ENCODE results near the gene SNX8. TPM values are rescaled to one million over a fixed set of nuclear protein-coding genes. Genes with fewer than 3 reads are reported as not detected.

SNX8 gene
- total and polyA plus RNA-seq, 2 of the 13 experiments (the other 11 are each of a cell fraction or from before 2014, with no cell fraction given), result 20.6 to 45.2 TPM

GRCh38 chr7:2314209-2314955, at the start of gene SNX8 (continued):
- peak; percentile 73; the same call in 1 of the 2 replicates for TF ChIP-seq TFDP2 (CRISPR knock-in tag; IDR thresholded peaks at IDR 0.05)
- TF ChIP-seq ZSCAN25 (CRISPR knock-in tag; IDR thresholded peaks at IDR 0.05), result no peak
- no peak for TF ChIP-seq ZNF101 (CRISPR knock-in tag; IDR thresholded peaks at IDR 0.05; ENCODE audit: borderline replicate concordance, low read depth)
- no peak for TF ChIP-seq ZNF260 (CRISPR knock-in tag; IDR thresholded peaks at IDR 0.05; ENCODE audit: borderline replicate concordance, low read depth)
- no peak for TF ChIP-seq NFYC (CRISPR knock-in tag; IDR thresholded peaks at IDR 0.05)
- no peak for TF ChIP-seq SRY (CRISPR knock-in tag; IDR thresholded peaks at IDR 0.05)
- no peak for TF ChIP-seq ZNF674 (CRISPR knock-in tag; IDR thresholded peaks at IDR 0.05; ENCODE audit: low read depth)
- TF ChIP-seq TAF1 (CRISPR knock-in tag; IDR thresholded peaks at IDR 0.05), result peak; percentile 49; the same call in 1 of the 2 replicates
- no peak for TF ChIP-seq ZNF552 (CRISPR knock-in tag; IDR thresholded peaks at IDR 0.05; ENCODE audit: borderline replicate concordance)
- no peak for TF ChIP-seq ZNF282 (IDR thresholded peaks at IDR 0.05; ENCODE audit: partially characterized antibody)
- no peak for TF ChIP-seq IKZF5 (CRISPR knock-in tag; IDR thresholded peaks at IDR 0.05)
- no peak for TF ChIP-seq GATA4 (IDR thresholded peaks at IDR 0.05; ENCODE audit: borderline replicate concordance, low read depth)
- no peak for TF ChIP-seq REPIN1 (CRISPR knock-in tag; IDR thresholded peaks at IDR 0.05; ENCODE audit: borderline replicate concordance, low read depth)
- TF ChIP-seq ZIK1 (CRISPR knock-in tag; IDR thresholded peaks at IDR 0.05; ENCODE audit: borderline replicate concordance, low read depth), result no peak
- no peak for TF ChIP-seq GATAD2A (CRISPR knock-in tag; IDR thresholded peaks at IDR 0.05)
- TF ChIP-seq NONO (IDR thresholded peaks at IDR 0.05), result no peak
- TF ChIP-seq NONO (CRISPR knock-in tag; conservative IDR thresholded peaks at IDR 0.05), result peak; percentile 64
- no peak for TF ChIP-seq ZNF670 (CRISPR knock-in tag; IDR thresholded peaks at IDR 0.05; ENCODE audit: borderline replicate concordance)
- TF ChIP-seq ZNF225 (CRISPR knock-in tag; IDR thresholded peaks at IDR 0.05), result no peak
- TF ChIP-seq GFI1 (CRISPR knock-in tag; IDR thresholded peaks at IDR 0.05; ENCODE audit: borderline replicate concordance), result no peak
- TF ChIP-seq HDAC1 (CRISPR knock-in tag; IDR thresholded peaks at IDR 0.05), result peak; percentile 72
- TF ChIP-seq FOXM1 (CRISPR knock-in tag; IDR thresholded peaks at IDR 0.05), result no peak
- 0 out of 2 replicates have a peak, but pooled peaks have one; percentile 43 for TF ChIP-seq DR1 (CRISPR knock-in tag; IDR thresholded peaks at IDR 0.05)
- no peak for TF ChIP-seq FOSL1 (CRISPR knock-in tag; IDR thresholded peaks at IDR 0.05; ENCODE audit: borderline replicate concordance)
- TF ChIP-seq BATF2 (CRISPR knock-in tag; IDR thresholded peaks at IDR 0.05), result no peak
- TF ChIP-seq SRSF4 (IDR thresholded peaks at IDR 0.05; ENCODE audit: low read depth, low read length, poor library complexity, severe bottlenecking), result no peak

Data from HepG2 (cell line).